Hypothalamus (tissue), 51 donors: Measurements from ENCODE around the gene MRPL43.
A peak's percentile ranks its signal among the peaks of the same experiment; 100 is the strongest.
"Not testable (repeated sequence)": the region's sequence is repeated elsewhere in the genome, so short reads cannot be mapped to it uniquely, and the experiment has no call there.

Experiments
- DNase-seq, 51 donors: peaks; one replicate each; lab custom pipeline; 2025; lab: John Stamatoyannopoulos, UW

The MRPL43 gene

GRCh38 chr10:100986623-100986951, 710 bp downstream of the MRPL43 start:
- no peak for DNase-seq

GRCh38 chr10:100985336-100985735, 2.0 kb downstream of the MRPL43 start:
- no peak for DNase-seq

- no peak for DNase-seq
Measured at GRCh38 chr10:100984672-100985177, 2.6 kb downstream of the MRPL43 start.

- DNase-seq = no peak
Measured at GRCh38 chr10:100983868-100984671, 3.2 kb downstream of the MRPL43 start.

- DNase-seq = peak in 1 of 51 donors; percentile 29
Measured at GRCh38 chr10:100982916-100983830, 4.1 kb downstream of the MRPL43 start.

- DNase-seq = no peak
Measured at GRCh38 chr10:100981178-100981772, 6.0 kb downstream of the MRPL43 start.

- no peak for DNase-seq
Measured at GRCh38 chr10:100980711-100981110, 6.6 kb downstream of the MRPL43 start.

- DNase-seq = no peak
Measured at GRCh38 chr10:100980311-100980710, 7.0 kb downstream of the MRPL43 start.

- no peak for DNase-seq
Measured at GRCh38 chr10:100979791-100980272, 7.5 kb downstream of the MRPL43 start.

- DNase-seq = no peak
Measured at GRCh38 chr10:100978901-100979195, 8.4 kb downstream of the MRPL43 start.

- no peak for DNase-seq
Measured at GRCh38 chr10:100978121-100978900, 9.0 kb downstream of the MRPL43 start.

- no peak for DNase-seq
Measured at GRCh38 chr10:100977436-100977835, 9.9 kb downstream of the MRPL43 start.

- DNase-seq = no peak
Measured at GRCh38 chr10:100976906-100977305, 10.4 kb downstream of the MRPL43 start.

- not testable (repeated sequence) for DNase-seq
Measured at GRCh38 chr10:100975397-100975796, 11.9 kb downstream of the MRPL43 start.

- no peak for DNase-seq
Measured at GRCh38 chr10:100972904-100973535, 14.3 kb downstream of the MRPL43 start.

GRCh38 chr10:100972115-100972903, 15.0 kb downstream of the MRPL43 start:
- DNase-seq = no peak

- DNase-seq = no peak
Measured at GRCh38 chr10:100970914-100971811, 16.1 kb downstream of the MRPL43 start.
